ENCODE data around the gene NCAM2.
"Not testable (repeated sequence)": the region's sequence is repeated elsewhere in the genome, so short reads cannot be mapped to it uniquely, and the experiment has no call there.

The NCAM2 gene

DNA sequence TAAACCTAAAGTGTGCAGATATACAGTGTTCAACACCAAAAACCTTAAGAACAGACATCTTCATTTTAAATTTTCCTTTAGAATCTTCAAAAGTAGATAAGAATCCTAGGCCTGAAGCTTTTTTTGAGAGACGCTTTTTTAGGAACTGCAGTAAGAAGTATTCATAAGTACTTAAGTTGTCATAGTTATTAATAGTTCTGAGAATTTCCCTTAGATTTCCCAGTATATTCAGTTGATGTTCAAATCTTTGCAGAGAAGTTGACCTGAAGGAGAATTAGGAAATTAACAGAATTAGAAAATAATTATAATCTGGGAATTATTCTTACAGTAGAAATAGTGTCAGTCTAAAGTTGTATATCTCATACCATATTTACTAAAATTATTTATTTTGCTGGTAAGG is 150.3 kb downstream of the NCAM2 start:
- no peak for TF ChIP-seq CTCF (IDR thresholded peaks at IDR 0.05; ENCODE audit: control extremely low read depth, extremely low read depth, low read depth, missing control alignments)
- POLR2A ChIA-PET = no interaction called here
- DNase-seq (ENCODE audit: extremely low spot score) = no peak
- CTCF ChIA-PET = no interaction called here

DNA sequence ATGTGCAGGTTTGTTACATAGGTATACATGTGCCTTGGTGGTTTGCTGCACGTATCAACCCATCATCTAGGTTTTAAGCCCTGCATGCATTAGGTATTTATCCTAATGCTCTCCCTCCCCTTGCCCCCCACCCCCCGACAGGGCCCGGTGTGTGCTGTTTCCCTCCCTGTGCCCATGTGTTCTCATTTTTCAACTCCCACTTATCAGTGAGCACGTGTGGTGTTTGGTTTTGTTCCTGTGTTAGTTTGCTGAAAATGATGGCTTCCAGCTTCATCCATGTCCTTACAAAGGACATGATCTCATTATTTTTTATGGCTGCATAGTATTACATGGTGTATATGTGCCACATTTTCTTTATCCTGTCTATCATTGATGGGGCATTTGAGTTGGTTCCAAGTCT is 151.2 kb downstream of the NCAM2 start:
- DNase-seq (ENCODE audit: extremely low spot score); CTCF ChIA-PET; POLR2A ChIA-PET: not testable (repeated sequence)

DNA sequence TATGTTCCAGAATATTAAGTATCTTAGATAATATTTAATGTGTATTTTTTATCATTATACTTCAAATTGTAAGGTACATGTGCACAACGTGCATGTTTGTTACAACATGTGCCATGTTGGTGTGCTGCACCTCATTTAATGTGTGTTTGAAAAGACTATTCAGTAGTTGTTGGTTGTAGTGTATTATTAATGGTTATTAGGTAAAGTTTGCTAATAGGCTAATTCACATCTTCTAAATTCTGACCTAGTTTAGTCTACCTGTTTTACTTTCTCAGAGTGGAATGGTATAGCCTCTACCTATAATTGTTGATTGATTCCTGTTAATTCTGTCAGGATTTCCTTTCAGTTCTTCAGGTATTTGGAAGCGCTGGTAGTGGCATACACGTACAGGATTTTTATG is 153.0 kb downstream of the NCAM2 start:
- ChIA-PET CTCF (no interaction called here), POLR2A (no interaction called here)
- TF ChIP-seq CTCF (IDR thresholded peaks at IDR 0.05; ENCODE audit: control extremely low read depth, extremely low read depth, low read depth, missing control alignments) = no peak
- DNase-seq (ENCODE audit: extremely low spot score) = no peak

- TF ChIP-seq CTCF (IDR thresholded peaks at IDR 0.05; ENCODE audit: control extremely low read depth, extremely low read depth, low read depth, missing control alignments) = no peak
- CTCF ChIA-PET = interaction anchor here (1.1 kb wide), 1 partner anchor 9 kb away, joined by 3 read pairs; no protein-coding TSS in a partner anchor
Measured at GRCh38 chr21:21156397-21156796, 158.2 kb downstream of the NCAM2 start.

DNA sequence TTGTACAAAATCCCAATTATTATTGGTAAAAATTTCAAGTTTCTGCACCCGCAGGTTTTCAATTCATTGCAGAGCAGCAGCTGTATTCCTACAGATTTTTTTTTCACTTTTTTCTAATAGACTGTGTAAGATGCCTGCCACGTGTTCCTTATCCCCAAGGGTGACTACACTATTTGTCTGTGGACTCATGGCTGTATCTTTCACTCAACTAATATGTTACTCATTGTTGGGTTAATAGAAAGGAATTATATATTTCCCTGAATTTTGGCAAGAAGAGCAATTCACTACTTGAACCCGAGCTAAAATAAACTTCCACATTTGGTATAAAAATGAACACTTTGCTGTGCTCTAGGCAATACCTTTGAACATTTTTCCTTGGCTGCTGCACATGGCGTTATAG is 158.7 kb downstream of the NCAM2 start:
- TF ChIP-seq CTCF (IDR thresholded peaks at IDR 0.05; ENCODE audit: control extremely low read depth, extremely low read depth, low read depth, missing control alignments) = no peak
- POLR2A ChIA-PET = no interaction called here
- DNase-seq (ENCODE audit: extremely low spot score) = no peak
- CTCF ChIA-PET = interaction anchor here (1.1 kb wide), 1 partner anchor 8 kb away, joined by 3 read pairs; no protein-coding TSS in a partner anchor

More at GRCh38 chr21:21156397-21156796, 158.2 kb downstream of the NCAM2 start:
- no peak for DNase-seq (ENCODE audit: extremely low spot score)
- POLR2A ChIA-PET = no interaction called here

DNA sequence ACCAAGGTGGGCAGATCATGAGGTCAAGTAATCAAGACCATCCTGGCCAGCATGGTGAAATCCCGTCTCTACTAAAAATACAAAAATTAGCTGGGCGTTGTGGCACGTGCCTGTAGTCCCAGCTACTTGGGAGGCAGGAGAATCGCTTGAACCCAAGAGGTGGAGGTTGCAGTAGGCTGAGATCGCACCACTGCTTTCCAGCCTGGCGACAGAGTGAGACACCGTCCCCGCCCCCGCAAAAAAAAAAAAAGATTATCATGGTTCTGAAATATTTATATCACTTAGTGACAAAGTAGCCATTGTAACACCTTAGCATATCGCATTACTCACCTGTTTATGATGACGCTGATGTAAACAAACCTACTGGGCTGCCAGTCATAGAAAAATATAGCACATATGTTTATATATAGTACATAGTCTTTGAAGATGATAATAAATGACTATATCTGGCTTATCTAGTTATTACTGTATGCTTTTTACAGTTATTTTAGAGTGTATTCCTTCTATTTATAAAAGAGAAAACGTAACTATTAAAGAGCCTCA is 160.2 kb downstream of the NCAM2 start:
- no peak for TF ChIP-seq CTCF (IDR thresholded peaks at IDR 0.05; ENCODE audit: control extremely low read depth, extremely low read depth, low read depth, missing control alignments)
- POLR2A ChIA-PET = no interaction called here
- DNase-seq (ENCODE audit: extremely low spot score) = no peak

DNA sequence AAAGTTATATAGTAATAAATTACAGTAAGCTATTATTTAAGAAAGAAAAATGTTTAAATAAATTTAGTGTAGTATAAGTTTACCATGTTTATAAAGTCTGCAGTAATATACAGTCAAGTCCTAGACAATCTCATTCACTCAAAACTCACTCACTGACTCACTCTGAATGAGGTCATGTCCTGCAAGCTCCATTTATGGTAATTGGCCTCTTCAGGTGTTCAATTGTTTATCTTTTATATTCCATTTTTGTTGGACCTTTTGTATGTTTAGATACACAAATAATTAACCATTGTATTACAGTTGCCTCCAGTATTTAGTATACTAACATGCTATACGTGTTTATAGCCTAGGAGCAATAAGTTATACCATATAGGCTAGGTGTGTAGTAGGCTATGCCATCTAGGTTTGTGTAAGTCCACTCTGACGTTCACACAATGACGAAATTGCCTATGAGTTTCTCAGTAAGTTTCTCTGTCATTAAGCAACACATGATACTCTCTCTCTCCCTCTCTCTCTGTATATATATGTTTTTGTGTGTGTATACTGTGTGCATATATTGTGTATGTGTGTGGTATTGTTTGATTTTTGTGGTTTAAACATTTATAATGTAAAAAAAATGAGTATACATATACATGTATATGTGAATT is 161.2 kb downstream of the NCAM2 start:
- TF ChIP-seq CTCF (IDR thresholded peaks at IDR 0.05; ENCODE audit: control extremely low read depth, extremely low read depth, low read depth, missing control alignments) = no peak
- DNase-seq (ENCODE audit: extremely low spot score) = no peak
- POLR2A ChIA-PET = no interaction called here
- CTCF ChIA-PET = no interaction called here

More for the DNA sequence above, 160.2 kb downstream of the NCAM2 start:
- CTCF ChIA-PET = no interaction called here

Data from GM10248 (cell line).